Measurements from ENCODE around the gene ANKRD36C.
"Not testable (repeated sequence)": the region's sequence is repeated elsewhere in the genome, so short reads cannot be mapped to it uniquely, and the experiment has no call there.

The ANKRD36C gene

DNA sequence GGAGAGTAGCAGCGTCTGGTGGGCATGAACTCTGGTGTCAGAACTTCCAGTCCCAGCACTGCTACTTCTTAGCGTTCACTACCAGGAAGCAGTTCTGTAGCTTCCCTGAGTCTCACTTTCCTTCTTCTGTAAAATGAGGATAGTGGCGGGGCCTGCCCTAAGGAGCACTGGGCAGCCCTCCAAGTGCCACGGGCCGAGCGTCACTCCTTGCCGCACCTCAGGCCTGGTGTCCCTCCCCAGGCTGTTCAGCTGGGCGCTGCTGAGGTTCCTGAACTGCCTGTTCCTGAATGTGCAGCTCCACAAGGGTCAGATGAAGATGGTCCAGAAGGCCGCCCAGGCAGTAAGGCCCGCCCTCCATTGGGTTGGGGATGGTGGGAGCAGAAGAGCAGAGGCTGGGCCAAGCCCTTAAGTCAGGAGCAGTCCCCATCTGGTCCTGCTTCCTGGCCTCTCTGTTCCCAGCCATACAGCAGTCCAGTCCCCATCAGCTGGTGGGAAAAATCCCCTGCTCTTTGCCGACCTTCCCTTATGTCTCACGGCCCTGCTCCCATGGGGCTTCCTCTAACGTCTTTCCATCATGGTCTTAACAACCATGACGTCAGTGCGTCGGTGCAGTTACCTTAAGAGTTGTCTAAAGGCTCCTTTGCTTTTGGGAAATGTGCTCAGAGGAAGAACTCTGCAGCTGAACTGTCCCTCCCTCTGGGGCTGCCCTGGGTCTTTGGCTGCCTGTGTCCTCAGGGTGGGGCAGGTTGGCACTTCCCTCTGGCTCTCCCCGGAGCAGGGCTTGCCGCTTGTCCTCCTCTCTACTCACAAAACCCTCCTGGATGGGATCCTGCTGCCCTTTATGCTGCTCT lies 195.2 kb downstream of the ANKRD36C start:
- DNase-seq, result not testable (repeated sequence)

DNA sequence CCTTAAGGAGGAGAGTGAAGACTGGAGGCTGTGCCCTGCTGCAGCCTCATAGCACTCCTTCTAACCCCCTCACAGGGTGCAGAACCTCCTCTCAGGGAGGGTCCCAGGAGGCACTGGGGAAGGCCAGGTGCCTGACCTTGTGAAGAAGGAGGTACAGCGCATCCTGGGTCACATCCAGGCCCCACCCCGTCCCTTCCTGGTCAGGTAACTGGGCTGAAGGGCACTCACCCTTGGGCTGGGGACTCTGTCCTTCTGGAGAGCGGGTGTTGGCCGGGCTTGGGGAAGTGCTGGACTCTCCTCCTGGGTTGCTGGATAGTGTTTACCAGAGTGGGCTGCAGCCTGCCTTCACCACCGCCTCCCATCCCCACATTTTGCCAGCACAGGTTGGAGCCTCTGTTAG lies 197.7 kb downstream of the ANKRD36C start:
- DNase-seq, result not testable (repeated sequence)

- not testable (repeated sequence) for DNase-seq
Measured at GRCh38 chr2:95790180-95790579, 201.4 kb downstream of the ANKRD36C start.

DNA sequence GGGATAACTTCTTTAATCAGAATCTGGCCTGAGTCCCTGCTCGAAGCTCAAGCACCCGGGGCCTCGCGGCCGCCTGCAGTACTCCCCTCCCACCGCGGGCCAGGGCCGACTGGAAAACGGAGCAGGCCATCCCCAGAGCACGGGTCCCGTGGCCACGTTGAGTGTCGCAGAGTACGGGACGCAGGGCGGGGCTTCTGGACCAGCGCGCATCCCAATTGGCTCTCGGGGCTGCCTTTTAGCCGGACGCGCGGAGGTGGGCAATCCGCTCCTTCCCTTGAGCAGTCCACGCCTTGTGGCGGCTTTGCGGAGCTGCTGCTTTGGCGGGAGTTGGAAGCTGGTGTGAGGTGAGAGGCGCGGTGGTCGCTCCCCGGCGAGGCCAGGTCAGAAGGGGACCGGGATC lies 202.2 kb downstream of the ANKRD36C start:
- not testable (repeated sequence) for DNase-seq

DNA sequence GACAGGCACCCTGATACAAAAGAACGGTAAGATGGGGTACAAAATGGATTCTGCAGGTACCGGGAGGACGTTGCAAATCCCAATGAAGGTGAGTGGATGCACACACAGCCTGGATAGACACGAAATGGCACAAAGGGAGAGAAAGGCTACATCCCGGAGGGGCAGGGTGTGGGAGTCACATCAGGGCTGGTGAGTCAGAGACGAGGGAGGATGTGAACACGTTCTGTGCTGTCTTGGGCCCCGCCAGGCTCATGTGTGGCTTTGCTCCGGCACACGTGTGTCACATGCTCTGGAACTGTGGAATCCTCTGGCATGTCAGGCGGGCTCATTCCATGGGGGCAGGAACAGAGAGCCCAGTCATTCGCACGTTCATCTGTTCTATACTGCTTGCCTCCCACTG lies 203.0 kb downstream of the ANKRD36C start:
- not testable (repeated sequence) for DNase-seq

Measured in suppressor macrophage treated with lipopolysaccharide for 4 hours (primary cell).